Hematopoietic multipotent progenitor cell treated with erythropoietin and hydrocortisone succinate and interleukin-3 and kit ligand, for 6 days (in vitro differentiated cells): ENCODE results near the gene SCP2.

Experiments used
- DNase-seq: peaks from one replicate; pipeline ENCODE4 v3.0.0-alpha.2; 2015

Gene SCP2

DNA sequence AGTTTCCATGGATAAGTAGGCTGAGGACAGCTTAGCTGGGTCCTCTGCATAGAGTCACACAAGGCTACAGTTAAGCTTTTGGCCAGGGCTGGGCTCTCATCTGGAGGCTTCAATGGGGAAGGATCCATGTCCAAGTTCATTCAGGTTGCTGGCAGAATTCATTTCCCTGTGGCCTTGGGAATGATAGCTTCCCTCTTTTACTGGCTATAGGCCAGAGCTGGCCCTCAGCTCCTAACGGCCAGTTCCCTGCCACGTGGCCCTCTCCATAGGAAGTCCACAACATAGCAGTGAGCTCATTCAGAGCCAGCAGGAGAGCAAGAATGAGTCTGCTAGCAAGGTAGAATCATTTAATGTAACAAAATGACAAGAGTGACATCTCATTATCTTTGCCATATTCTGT lies 119.9 kb downstream of the SCP2 start:
- no peak for DNase-seq

- no peak for DNase-seq
These were observed 121.0 kb downstream of the SCP2 start for GRCh38 chr1:53047737-53048736.

- DNase-seq = no peak
These were observed 122.0 kb downstream of the SCP2 start for GRCh38 chr1:53048960-53049573.

- no peak for DNase-seq
These were observed 122.5 kb downstream of the SCP2 start for GRCh38 chr1:53049574-53049967.

GRCh38 chr1:53050310-53050709 lies 123.2 kb downstream of the SCP2 start:
- no peak for DNase-seq

- DNase-seq = no peak
These were observed 124.6 kb downstream of the SCP2 start for GRCh38 chr1:53051676-53052075.

GRCh38 chr1:53057127-53057526 lies 130.1 kb downstream of the SCP2 start:
- no peak for DNase-seq

- DNase-seq = no peak
These were observed 133.5 kb downstream of the SCP2 start for GRCh38 chr1:53060579-53060978.

DNA sequence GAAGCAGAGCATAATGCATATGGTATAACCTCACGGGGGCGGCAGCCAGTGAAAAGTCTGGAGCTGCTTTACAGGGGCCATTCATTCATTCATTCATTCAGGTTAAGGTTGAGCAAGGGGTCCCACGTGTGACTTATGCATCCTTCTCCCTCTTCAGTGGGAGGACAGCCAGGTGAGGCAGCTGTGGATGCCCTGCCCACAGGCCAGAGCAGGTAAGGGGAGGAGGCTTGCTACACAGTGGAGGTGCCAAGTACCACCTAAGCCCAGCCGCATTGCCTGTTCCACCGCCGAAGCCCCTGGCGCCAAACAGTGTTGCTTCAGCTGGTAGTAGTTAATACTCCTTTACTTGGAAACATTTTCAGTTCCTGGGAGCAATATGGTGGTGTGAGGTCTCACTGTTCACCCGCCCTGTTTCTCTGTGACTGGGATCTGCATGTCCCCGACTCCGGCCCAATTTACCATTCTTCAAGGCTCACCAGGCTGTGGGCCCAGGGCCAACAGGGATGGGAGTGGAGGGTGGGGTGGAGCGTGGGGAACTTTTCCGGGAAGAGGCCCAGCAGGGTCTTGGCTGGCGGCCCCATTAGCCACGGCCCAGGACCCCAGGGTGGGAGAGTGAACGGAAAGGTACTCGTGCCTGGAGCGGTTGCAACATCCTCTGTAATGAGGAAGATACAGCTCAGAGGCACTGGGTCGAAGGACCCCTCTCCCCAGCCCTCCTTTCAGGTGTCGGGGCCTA lies 134.2 kb downstream of the SCP2 start:
- DNase-seq = no peak

- no peak for DNase-seq
These were observed 135.0 kb downstream of the SCP2 start, which contains the start of gene PODN for GRCh38 chr1:53061859-53062707. Gene PODN (plus strand): TSS chr1:53062213. CDS start chr1:53069856, 7,643 bp downstream.

GRCh38 chr1:53062708-53063591 lies 135.9 kb downstream of the SCP2 start:
- DNase-seq = no peak

GRCh38 chr1:53063744-53064515 lies 136.9 kb downstream of the SCP2 start:
- no peak for DNase-seq

DNA sequence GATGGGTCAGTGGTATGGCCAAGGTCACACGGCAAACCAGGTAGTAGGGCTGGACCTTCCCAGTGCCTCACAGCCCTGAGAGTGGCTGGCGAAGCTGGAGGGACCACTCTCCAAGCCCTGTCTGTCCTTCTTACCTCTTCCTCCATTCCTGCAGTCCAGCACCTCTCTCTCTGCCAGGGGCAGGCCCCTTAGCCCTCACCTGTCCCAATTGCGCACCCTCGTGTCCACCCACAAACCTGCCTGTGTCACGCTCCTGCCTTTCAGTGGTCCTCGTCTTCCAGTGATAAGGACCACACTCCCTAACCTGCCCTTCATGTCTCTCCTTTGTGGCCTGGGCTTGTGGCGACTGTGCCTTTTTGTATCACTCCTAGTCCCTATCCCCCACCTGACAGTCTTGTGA lies 138.3 kb downstream of the SCP2 start:
- DNase-seq = no peak

DNA sequence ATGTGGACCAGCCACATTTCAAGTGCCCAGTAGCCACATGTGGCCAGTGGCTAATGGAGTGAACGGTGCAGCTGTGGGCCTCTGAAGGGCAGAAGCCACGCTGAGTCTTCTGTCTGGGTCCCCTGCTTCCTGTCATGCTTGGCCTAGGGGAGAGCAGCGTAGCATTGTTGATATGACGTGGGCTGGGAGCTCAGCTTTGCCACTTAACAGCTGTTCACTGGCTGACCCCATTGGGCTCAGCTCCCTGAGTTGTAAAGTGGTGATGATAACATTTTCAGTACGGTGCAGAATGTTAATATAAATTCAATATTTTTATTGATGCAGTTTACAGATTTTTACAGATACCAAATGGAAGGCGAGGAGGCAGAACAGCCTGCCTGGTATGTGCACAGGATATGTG lies 139.4 kb downstream of the SCP2 start:
- no peak for DNase-seq

GRCh38 chr1:53066891-53067738 lies 140.0 kb downstream of the SCP2 start:
- no peak for DNase-seq

- DNase-seq = no peak
These were observed 140.8 kb downstream of the SCP2 start for GRCh38 chr1:53067886-53068285.

- no peak for DNase-seq
These were observed 141.4 kb downstream of the SCP2 start for GRCh38 chr1:53068314-53069099.

DNA sequence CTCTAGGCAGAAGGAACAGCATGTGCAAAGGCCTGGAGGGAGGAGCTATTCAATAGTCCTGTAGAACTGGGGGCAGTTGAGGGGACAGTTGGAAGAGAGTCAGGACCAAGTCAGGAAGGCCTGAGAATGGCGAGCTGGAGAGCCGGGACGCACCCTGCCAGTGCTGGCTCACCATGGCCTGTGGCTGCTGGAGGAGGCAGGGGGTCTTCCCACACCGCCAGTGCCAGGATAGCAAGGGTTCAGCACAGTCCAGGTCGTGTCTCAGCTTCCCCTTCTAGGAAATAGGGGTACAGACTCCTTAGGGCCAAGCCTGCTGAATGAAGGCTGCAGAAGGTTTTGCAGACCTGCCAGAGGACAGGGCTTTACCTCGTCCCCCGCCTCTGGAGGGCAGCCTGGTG lies 142.2 kb downstream of the SCP2 start:
- no peak for DNase-seq
